HG03039 (cell line): ENCODE data around the gene MERTK.
"Not testable (repeated sequence)": the region's sequence is repeated elsewhere in the genome, so short reads cannot be mapped to it uniquely, and the experiment has no call there.

ENCODE experiments used
- ATAC-seq: cut with Tn5 transposase; IDR thresholded peaks from one replicate; pipeline ENCODE4 v1.9.1; 2021; ENCODE audit warnings: mild to moderate bottlenecking, moderate library complexity; ENCODE audit not compliant: unreplicated experiment

Gene MERTK

DNA sequence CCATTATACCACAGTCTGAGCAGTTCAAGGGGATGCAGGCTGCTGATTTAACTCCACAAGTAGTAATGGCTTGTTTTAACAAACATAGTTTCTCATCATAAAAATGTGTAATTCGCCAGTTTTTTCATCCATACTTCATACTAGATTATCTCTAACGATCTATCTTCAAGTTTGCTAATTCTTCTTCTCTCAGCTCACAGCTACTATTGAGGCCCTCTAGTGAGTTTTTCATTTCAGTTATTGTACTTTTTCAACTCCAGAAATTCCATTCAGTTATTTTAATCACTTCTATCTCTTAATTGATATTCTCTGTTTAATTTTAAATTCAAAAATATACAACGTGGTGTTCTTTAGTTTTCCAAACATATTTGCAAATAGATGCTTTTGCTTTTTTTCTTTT is 136.5 kb downstream of the MERTK start:
- no peak for ATAC-seq

DNA sequence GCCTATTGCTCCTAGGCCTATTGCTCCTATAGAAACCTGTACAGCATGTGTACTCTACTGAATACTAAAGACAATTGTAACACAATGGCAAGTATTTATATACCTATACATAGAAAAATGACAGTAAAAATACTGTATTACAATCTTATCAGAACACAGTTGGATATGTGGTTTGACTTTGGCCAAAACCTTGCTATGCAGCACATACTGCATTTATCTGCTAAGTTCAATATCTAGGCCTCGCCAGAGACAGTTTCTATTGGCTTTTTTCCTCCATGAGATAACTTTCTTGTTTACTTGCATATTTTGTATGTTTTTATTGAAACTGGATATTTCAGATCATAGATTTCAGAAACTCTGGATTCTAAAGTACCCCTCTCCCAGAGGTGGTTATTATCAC is 137.4 kb downstream of the MERTK start:
- no peak for ATAC-seq

DNA sequence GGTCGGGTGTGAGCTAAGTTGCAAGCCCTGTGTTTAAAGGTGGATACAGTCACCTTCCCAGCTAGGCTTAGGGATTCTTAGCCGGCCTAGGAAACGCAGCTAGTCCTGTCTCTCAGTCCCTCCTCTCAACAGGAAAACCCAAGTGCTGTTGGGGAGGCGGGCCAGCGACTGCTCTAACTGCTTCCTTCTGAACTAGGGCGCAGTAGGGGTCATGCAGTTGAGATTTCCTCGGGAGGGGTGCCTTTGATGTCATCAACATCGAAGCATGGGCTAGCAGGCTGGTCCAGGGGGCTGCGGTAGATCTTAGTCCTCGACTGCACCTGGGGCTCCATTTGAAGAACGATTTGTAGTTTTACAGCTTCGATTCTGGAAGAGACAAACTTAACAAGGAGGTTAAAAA is 141.1 kb downstream of the MERTK start:
- ATAC-seq = not testable (repeated sequence)

DNA sequence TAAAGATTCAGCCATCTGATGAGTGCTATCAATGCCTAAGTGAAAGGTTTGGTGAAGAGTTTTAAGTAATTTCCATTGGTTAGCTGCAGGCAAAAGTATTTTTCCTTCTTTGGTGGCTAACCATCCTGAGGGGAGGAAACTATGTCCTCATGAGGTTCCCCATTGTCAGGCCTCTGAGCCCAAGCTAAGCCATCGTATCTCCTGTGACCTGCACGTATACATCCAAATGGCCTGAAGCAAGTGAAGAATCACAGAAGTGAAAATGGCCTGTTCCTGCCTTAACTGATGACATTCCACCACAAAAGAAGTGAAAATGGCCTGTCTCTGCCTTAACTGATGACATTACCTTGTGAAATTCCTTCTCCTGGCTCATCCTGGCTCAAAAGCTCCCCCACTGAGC is 141.7 kb downstream of the MERTK start:
- not testable (repeated sequence) for ATAC-seq

DNA sequence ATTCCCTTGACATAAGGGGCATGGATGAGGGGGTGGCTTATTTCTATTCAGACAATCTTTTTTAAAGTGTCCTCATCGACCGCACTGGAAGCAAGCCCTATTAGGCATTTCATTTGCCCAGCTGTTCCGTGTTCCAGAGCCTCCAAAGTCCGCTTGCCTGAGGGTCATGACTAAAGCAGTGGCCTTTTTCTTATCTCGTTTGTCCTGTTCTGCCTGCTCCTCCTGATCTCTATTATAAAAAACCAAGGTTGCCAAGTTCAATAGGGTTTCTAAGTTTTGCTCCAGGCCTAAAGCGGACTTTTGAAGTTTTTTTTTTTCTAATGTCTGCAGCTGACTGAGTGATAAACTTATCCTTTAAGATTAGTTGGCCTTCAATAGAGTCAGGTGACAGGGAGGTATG is 143.1 kb downstream of the MERTK start:
- ATAC-seq = not testable (repeated sequence)

DNA sequence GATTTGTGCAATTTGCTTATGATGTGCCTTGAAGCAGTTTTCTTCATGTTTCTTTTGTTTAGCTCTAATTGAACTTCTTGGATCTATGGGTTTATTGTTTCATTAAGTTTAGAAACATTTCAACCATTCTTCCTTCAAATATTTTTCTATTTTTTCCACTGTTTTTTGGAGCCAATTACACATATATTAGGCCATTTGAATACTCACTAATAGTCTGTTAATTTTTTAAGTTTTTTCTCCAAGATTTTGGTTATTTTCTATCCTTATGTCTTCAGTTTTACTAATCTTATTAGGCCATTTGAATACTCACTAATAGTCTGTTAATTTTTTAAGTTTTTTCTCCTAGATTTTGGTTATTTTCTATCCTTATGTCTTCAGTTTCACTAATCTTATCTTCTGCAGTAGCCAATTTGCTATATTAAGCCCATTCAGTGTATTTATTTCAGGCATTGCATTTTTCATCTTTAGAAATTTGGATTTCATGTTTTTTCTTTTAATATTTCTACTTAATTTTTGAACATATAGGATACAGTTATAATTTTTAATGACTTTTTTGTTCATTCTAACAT is 147.1 kb downstream of the MERTK start:
- no peak for ATAC-seq

DNA sequence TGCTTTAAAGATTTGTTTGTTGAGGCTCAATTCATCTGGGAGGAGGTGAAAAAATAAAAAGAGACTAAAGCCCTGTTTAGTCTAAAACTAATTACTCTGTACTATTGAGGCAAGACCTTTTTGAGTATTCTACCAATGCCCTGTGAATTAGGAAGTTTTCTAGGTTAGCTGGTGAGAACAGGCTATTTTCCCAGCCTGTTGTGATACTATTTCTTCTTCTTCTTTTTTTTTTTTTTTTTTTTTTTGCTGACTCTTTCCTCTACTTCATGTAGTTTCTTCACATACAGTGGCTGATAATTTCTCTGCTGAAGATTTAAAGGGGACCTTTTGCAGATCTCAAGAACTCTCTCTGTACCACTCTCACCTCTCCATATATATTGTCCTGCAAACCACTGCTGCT is 147.8 kb downstream of the MERTK start:
- ATAC-seq = no peak

DNA sequence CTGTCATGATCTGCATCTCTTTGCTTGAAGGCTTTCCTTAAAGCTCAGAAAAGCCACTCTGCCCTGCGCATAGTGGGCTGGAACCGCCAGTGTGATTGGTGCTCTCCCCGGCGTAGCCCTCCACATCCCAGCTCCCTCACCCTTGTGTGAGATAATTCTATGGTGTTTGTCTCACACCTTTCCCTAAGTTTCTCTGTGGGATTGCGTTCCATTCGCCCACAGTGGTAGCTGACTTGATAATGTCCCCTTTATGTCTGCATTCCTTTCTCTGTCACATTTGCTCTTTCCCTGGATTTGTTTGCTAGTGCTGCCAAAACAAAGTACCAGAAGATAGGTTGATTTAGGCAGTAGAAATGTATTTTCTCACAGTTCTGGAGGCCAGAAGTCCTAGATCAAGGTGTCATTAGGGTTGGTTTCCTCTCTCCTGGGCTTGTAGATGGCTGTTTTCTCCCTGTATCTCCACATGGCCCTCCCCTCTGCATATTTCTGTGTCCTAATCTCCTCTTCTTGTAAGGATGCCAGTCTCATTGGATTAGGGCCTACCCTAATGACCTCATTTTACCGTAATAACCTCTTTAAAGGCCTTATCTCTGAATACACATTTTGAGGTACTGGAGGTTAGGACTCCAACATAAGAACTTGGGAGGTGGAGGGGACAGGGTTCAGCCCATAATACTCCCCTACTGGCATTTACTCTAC is 149.3 kb downstream of the MERTK start:
- no peak for ATAC-seq

DNA sequence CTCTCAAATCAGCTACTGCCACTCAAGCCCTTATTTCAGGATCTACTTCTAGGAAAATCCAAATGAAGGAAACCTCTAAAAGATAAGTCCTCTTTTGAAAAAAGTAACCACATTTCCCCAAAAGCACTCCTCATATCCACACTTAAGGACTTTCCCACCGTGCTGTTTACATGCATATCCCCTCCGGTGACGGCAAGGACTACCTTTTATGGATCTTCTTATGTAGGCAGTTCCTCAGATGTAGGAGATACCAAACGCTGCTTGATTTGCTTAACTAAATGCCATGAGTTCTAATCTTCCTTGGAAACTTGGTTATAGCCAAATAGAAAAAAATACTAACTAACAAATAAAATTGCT is 149.8 kb downstream of the MERTK start:
- ATAC-seq = no peak

DNA sequence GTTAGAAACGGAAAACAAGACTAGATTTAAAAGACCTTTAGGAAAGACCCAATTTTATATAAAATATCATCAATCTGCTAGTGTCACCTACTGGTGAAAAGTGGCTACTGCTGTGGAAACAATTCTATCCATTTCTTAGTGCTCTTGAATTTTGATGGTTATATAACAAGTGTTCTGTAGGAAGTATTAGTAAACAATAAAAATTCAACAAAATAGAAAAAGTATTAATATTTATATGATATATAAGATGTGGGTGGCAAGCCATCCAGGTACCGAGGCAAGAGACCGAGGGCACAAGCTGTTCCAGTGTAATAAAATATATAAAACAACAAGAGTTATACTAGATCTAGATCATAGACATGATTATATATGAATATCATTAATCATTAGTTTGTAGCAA is 150.5 kb downstream of the MERTK start:
- ATAC-seq = no peak

DNA sequence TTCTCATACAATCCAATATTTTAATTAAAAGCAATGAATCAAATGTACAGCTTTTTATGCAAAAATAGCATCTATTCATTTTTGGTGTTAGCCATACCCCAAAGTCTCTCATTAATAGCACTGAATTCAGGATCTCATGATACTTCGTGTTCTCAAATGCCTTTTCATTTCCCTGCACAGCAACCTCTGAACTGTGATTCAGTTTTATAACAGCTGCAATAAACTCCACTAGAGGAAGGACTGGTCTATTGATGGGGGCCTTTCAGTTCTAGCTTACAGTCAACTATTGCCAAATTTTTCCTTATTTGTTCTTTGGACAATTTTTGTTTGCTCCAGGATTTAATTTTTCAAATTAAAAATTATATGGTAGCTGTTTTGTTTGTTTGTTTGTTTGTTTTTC is 151.9 kb downstream of the MERTK start:
- ATAC-seq = no peak

DNA sequence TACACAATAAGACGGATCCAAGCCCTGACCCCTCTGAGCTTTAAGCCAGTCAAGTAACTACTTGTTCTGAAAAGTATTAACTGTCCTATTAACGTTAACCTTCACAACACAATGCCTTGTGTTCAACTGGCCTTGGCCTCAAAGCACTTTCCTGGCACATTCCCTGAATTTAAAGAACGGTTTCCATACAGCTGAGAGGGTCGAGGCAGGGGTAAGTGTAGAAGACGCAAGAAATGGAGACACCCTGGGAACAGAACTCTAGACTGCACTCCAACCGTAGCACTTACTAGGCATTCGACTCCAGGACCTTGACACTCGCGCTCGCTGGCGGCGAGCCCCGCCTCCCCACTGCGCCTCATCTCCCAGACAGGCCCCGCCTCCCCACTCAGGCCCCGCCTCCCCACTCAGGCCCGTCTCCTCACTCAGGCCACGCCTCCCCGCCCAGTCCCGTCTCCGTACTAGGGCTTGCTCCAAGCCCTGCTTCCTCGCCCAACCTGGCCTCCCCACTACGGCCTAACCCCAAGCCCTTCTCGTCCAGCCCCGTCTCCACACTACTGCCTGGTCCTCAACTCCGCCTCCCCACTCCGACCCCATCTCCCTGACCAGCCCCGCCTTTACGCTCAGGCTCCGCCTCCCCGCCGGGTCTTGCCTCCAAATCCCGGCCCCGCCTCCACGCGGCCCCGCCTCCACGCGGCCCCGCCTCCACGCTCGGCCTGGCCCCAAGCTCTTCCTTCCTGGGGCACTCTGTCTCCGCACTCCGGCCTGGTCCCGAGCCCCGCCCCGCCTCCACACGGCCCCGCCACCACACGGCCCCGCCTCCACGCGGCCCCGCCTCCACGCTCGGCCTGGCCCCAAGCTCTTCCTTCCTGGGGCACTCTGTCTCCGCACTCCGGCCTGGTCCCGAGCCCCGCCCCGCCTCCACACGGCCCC is 155.8 kb downstream of the MERTK start:
- peak; percentile 46 for ATAC-seq

DNA sequence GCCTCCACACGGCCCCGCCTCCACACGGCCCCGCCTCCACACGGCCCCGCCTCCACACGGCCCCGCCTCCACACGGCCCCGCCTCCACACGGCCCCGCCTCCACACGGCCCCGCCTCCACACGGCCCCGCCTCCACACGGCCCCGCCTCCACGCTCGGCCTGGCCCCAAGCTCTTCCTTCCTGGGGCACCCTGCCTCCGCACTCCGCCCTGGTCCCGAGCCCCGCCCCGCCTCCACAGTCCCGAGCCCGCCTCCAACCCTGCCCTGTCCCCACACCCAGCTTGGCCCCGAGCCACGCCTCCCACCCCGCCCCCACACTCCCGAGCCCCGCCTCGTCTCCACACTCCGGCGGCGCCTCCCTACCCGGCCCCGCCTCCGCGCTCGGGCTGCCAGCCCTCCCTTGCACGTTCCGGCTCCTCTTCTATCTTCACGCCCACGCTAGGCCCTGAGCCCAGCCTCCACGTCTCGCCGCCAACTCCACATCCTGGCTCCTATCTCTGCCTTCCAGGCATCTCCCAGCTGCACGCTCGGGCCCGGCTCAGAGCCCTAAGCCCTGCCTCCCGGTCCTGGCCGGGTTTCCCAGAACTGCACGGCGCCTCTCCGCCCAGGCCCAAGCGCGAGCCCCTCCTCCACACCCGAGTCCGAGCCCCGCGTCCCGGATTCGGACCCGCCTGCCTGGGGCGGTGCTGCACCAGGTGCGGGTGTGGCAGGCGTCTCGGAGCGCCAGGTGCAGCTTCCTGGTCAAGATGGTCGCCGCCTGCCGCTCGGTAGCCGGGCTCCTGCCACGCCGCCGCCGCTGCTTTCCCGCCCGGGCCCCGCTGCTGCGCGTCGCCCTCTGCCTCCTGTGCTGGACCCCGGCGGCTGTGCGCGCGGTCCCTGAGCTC is 156.7 kb downstream of the MERTK start, which contains the start of gene TMEM87B:
Gene TMEM87B, plus strand, starts transcription at position 423 of the 883 bp plus-strand sequence. Its CDS starts 323 bp downstream, at position 746.
- ATAC-seq = peak; percentile 57

DNA sequence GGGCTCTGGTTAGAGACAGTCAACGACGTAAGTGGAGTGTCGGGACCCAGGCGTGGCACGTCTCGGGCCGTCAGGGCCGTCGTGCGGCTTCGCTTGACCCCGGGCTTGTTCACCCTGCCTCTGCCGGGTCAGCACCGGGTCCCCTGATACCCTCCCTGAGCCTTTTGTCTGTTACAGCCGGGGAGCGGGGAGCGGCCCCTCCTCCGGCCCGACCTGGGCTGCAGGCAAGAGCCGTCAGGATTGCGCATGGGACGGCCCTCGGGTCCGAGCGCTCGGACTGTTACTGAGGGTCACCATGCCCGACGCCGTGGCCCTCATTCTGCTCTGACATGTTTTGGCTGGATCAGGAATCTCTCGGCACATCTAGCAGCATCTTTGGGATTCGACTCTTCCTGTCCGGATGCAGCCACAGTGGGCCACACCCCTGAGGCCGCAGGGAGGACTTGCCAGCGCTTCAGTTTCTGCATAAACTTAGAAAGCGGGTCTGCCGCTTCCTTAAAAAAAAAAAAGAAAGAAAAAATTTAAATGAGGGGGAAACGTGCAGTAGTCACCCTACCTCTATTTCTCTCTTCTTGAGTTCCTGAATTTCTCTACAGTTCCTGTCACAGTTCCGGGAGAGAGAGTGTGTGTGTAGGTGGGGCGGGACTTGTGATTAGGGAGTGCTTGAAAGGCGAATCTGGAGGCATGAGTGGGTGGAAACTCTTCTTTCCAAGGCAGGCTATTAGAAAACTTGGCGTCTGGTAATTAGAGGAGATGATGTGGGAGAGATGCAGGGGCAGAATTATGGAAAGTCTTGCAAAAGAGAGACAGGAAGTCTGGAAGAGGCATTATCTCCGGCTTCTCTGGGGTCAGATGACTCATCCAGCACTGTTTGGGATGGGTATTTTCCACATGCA is 157.6 kb downstream of the MERTK start:
- no peak for ATAC-seq

DNA sequence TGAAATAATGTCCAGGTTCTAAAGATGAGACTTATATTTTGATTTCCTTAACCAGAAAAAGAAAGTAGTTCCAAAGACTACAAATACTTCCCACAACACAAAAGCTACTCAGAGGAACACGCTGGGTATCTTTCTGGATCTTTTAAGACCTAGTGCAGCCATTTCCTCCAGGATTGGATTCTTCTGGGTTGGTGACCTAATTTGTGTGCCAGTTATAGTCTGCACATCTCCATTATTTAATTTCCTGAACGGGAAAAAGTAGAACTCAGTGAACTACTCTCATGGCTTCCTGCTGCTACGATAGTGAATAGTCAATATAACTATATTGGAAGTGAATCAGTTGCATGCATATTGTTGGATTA is 158.2 kb downstream of the MERTK start:
- no peak for ATAC-seq

DNA sequence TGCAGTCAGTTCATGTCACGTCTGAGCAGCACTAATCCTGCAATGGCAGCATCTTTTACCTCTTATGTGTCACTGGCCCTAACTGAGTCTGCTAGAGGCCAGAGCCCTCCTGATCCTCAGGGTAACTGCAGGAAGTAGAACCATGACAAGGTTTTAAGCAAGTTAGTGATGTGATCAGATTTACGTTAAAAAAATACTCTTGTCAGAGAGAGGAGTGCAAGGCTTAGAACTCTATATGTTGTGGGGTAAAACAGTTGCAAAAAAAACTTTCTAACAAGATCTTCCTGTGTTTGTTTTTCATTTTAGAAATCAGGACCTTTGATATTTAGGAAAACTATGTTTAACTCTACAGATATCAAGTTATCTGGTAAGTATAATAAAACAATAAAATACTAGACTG is 161.3 kb downstream of the MERTK start:
- ATAC-seq = no peak

DNA sequence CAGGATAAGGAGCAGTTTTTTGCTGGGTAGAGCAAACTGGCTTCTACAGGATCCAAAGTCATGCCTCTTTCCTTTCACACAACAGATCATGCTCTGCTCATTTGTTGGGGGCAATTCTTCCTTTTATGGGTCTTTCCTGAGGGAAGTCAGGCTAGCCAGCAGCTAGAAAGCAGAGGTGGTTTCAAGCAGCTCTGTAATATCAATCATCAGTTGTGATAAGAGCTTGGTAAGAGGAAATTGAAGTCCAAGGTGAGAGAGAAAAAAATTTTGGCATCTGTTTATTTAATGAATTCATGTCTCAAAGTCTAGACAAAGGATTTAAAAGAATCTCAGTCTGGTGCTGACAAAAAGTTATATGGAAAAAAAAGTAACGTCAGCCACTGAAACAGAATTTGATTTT is 162.9 kb downstream of the MERTK start:
- ATAC-seq = no peak

DNA sequence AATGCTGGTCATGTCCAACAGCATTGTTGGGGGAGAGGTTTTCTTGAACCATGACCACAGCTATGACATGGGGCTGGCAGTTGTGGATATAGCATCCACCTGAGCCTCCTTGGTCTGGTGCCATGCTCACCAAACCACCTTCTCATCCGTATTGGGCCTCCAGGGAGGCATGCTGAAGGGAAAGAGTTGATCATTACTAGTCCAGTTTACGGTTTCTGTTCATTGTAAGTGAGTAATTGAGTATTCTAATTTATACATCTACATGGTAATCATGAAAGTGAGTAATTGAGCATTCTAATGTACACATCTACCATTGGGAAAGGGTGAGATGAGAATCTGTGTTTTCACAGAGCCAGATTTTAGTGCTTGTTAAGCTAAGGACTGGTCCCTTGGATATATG is 163.4 kb downstream of the MERTK start:
- no peak for ATAC-seq

DNA sequence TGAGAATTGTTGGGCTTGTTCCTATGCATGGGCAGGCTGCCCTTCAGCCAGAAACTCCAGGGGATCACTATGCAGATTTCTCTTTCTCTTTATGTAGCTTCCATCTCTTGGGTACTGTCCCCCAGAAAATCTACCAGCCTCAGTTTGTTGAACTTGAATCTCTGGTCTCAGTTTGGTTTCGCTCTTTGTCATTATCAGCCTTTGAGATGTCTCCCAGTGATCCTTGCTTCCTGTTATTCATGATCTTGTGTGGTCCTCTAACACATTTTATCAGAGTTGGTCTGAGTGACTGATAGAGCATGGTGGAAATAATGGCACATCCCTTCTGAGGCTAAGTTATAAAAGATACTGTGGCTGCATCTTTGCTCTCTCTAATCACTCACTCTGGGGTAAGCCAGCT is 164.5 kb downstream of the MERTK start:
- ATAC-seq = no peak

DNA sequence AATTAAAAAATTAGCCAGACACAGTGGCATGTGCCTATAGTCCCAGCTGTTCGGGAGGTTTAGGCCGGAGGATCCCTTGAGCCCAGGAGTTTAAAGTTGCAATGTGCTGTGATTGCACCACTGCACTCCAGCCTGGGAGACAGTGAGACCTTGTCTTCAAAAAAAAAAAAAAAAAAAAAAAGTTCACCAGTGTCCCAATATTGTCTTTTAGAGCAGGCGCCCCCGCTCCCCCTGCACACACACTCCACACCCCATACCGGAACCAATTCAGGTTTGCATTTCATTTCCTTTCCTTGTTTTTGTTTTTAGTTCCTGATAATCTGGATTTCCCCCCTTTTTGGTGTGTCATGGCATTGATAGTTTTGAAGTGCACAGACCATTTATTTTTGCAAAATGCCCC is 167.1 kb downstream of the MERTK start:
- ATAC-seq = no peak
